WTC11 (cell line): Measurements from ENCODE around the gene MRPS16. TPM values are rescaled to one million over a fixed set of nuclear protein-coding genes. Genes with fewer than 3 reads are reported as not detected.

Source experiments
- ATAC-seq: fragments of 200-7000 bp; cut with Tn5 transposase; 2 replicates; pipeline ENCODE4 v1.10.0; 2021; ENCODE audit warnings: mild to moderate bottlenecking, moderate library complexity
- CTCF ChIA-PET: fragments of 300-600 bp; sonication (Branson Sonifier 250); formaldehyde crosslinking; loops from one replicate; lab custom pipeline; 2021; ENCODE audit warnings: antibody characterized with exemption; lab: Charles Lee
- POLR2A ChIA-PET: fragments of 350-600 bp; sonication (Branson Sonifier 250); formaldehyde crosslinking; loops from one replicate; lab custom pipeline; 2021; ENCODE audit warnings: antibody characterized with exemption; lab: Charles Lee
- DNase-seq: peaks from one replicate; pipeline ENCODE4 v3.0.0; 2021; ENCODE audit warnings: low spot score
- H3K27ac Mint-ChIP-seq: 2 replicates; pipeline ENCODE4 v1.8.0; 2021; ENCODE audit warnings: mixed read lengths
- H3K27me3 Mint-ChIP-seq: 2 replicates; pipeline ENCODE4 v1.8.0; 2021; ENCODE audit warnings: low read depth, mild to moderate bottlenecking, moderate library complexity, mixed read lengths
- H3K36me3 Mint-ChIP-seq: 2 replicates; pipeline ENCODE4 v1.8.0; 2021; ENCODE audit warnings: mixed read lengths
- H3K4me1 Mint-ChIP-seq: 2 replicates; pipeline ENCODE4 v1.8.0; 2022; ENCODE audit warnings: mixed read lengths
- H3K4me3 Mint-ChIP-seq: 2 replicates; pipeline ENCODE4 v1.8.0; 2021; ENCODE audit warnings: mild to moderate bottlenecking, moderate library complexity, mixed read lengths
- H3K9me3 Mint-ChIP-seq: 2 replicates; pipeline ENCODE4 v1.8.0; 2021; ENCODE audit warnings: mixed read lengths
- ATF2 ChIP-seq: sonication (generic); formaldehyde crosslinking; IDR thresholded peaks from 2 replicates; pipeline ENCODE4 v1.8.1; 2022; ENCODE audit warnings: low read depth, missing genetic modification reagents, borderline replicate concordance
- CTCF ChIP-seq: fragments of 200-600 bp; IDR thresholded peaks from 2 replicates; pipeline ENCODE4 v1.8.0; 2022; ENCODE audit warnings: antibody characterized with exemption
- E2F4 ChIP-seq: sonication (generic); formaldehyde crosslinking; IDR thresholded peaks from 2 replicates; pipeline ENCODE4 v1.8.1; 2022; ENCODE audit warnings: low read depth, mild to moderate bottlenecking, moderate library complexity, missing genetic modification reagents, borderline replicate concordance
- ELF4 ChIP-seq: sonication (generic); formaldehyde crosslinking; IDR thresholded peaks from 2 replicates; pipeline ENCODE4 v1.8.1; 2022; ENCODE audit warnings: low read depth, mild to moderate bottlenecking, moderate library complexity, missing genetic modification reagents
- ERG ChIP-seq: fragments of 250-450 bp; sonication (Bioruptor Pico); IDR thresholded peaks from 2 replicates; pipeline ENCODE4 v1.8.0; 2021; ENCODE audit warnings: mild to moderate bottlenecking
- FOXK1 ChIP-seq: sonication (generic); formaldehyde crosslinking; IDR thresholded peaks from 2 replicates; pipeline ENCODE4 v1.8.0; 2022; ENCODE audit warnings: mild to moderate bottlenecking, moderate library complexity, missing genetic modification reagents
- FOXP4 ChIP-seq: sonication (generic); formaldehyde crosslinking; IDR thresholded peaks from 2 replicates; pipeline ENCODE4 v1.8.0; 2022; ENCODE audit warnings: mild to moderate bottlenecking, missing genetic modification reagents
- NFATC4 ChIP-seq: fragments of 250-450 bp; sonication (Bioruptor Pico); IDR thresholded peaks from 2 replicates; pipeline ENCODE4 v1.9.0; 2021; ENCODE audit warnings: mild to moderate bottlenecking
- NR1H2 ChIP-seq: sonication (generic); formaldehyde crosslinking; IDR thresholded peaks from 2 replicates; pipeline ENCODE4 v1.9.0; 2021; ENCODE audit warnings: mild to moderate bottlenecking, moderate library complexity, missing genetic modification reagents
- PRDM15 ChIP-seq: sonication (generic); formaldehyde crosslinking; IDR thresholded peaks from 2 replicates; pipeline ENCODE4 v1.8.0; 2022; ENCODE audit warnings: missing genetic modification reagents
- TEAD4 ChIP-seq: sonication (generic); formaldehyde crosslinking; IDR thresholded peaks from 2 replicates; pipeline ENCODE4 v1.8.0; 2022; ENCODE audit warnings: mild to moderate bottlenecking, missing genetic modification reagents
- TP53 ChIP-seq: sonication (generic); formaldehyde crosslinking; IDR thresholded peaks from 2 replicates; pipeline ENCODE4 v1.8.1; 2023; ENCODE audit warnings: mild to moderate bottlenecking, missing genetic modification reagents
- USF1 ChIP-seq: sonication (generic); formaldehyde crosslinking; IDR thresholded peaks from 2 replicates; pipeline ENCODE4 v1.8.0; 2022; ENCODE audit warnings: mild to moderate bottlenecking, missing genetic modification reagents
- USF2 ChIP-seq: sonication (generic); formaldehyde crosslinking; IDR thresholded peaks from 2 replicates; pipeline ENCODE4 v1.8.1; 2023; ENCODE audit warnings: mild to moderate bottlenecking, missing genetic modification reagents, moderate library complexity
- ZMAT4 ChIP-seq: fragments of 250-450 bp; sonication (Bioruptor Pico); IDR thresholded peaks from 2 replicates; pipeline ENCODE4 v1.9.0; 2021; ENCODE audit warnings: mild to moderate bottlenecking
- ZNF532 ChIP-seq: fragments of 250-450 bp; sonication (Bioruptor Pico); IDR thresholded peaks from 2 replicates; pipeline ENCODE4 v1.9.0; 2021; ENCODE audit warnings: mild to moderate bottlenecking, borderline replicate concordance
- total RNA-seq: library from RNA; stranded (reverse); gene quantifications from 3 replicates; pipeline ENCODE4 v1.2.3, GENCODE V29; 2021

MRPS16 gene
- total RNA-seq, 1 experiment from 2014 or later, result 157 TPM

- Mint-ChIP-seq H3K4me3 (peak within 1 kb of the TSS; percentile 94), H3K27ac (peak within 1 kb of the TSS; percentile 100), H3K4me1 (peaks cover 40% of the 10 kb centered on the region), H3K36me3 (peaks cover 69% of the 10 kb centered on the region), H3K9me3 (no peaks in the 10 kb centered on the region), H3K27me3 (no peaks in the 10 kb centered on the region)
- ATAC-seq (peak; percentile 88), DNase-seq (peak; percentile 98)
- CTCF ChIA-PET, result interaction anchor here (1.0 to 1.5 kb wide), 5 partner anchors 13 to 151 kb away, joined by 4 to 5 read pairs (median 5); partner anchors contain the start of gene FAM149B1
- POLR2A ChIA-PET, result interaction anchor here (0.6 to 1.5 kb wide), 12 partner anchors 9 to 526 kb away, joined by 3 to 7 read pairs (median 3); partner anchors contain the start of genes ANXA7, CFAP70, ECD and FAM149B1
- TF ChIP-seq USF1, result peak; percentile 74; the same call in 1 of the 2 replicates
- no peak for TF ChIP-seq PRDM15
- TF ChIP-seq ELF4 (CRISPR knock-in tag), result no peak
- TF ChIP-seq ERG, result peak; percentile 84; the same call in 1 of the 2 replicates
- no peak for TF ChIP-seq ATF2 (CRISPR knock-in tag)
- no peak for TF ChIP-seq USF2 (CRISPR knock-in tag)
- TF ChIP-seq FOXK1 (CRISPR knock-in tag), result peak; percentile 91
- TF ChIP-seq NFATC4 (CRISPR knock-in tag), result peak; percentile 95
- TF ChIP-seq ZMAT4 (CRISPR knock-in tag), result peak; percentile 55; the same call in 1 of the 2 replicates
- TF ChIP-seq NR1H2 (CRISPR knock-in tag), result no peak
- peak; percentile 71; the same call in 1 of the 2 replicates for TF ChIP-seq TEAD4 (CRISPR knock-in tag)
- TF ChIP-seq E2F4 (CRISPR knock-in tag), result peak; percentile 93
- TF ChIP-seq TP53, result no peak
- 0 out of 2 replicates have a peak, but pooled peaks have one; percentile 63 for TF ChIP-seq FOXP4
- no peak for TF ChIP-seq CTCF
- TF ChIP-seq ZNF532, result peak; percentile 87; the same call in 1 of the 2 replicates
These were observed 5.6 kb downstream of the MRPS16 start, which contains the start of gene DNAJC9 for GRCh38 chr10:73246646-73247508. Gene DNAJC9, minus strand, starts transcription at chr10:73247255. Its CDS starts 66 bp downstream, at chr10:73247189.
